Stimulated activated memory B cell treated with anti-CD40 and anti-IgM and Interleukin-4, amounts not matched to agents 10 μg/mL and 1 μg/mL and 100 μg/mL, for 72 hours (primary cell): Measurements from ENCODE around the gene YES1.
A peak's percentile ranks its signal among the peaks of the same experiment; 100 is the strongest.
"Not testable (repeated sequence)": the region's sequence is repeated elsewhere in the genome, so short reads cannot be mapped to it uniquely, and the experiment has no call there.

Source experiments
- ATAC-seq: fragments of 150-1000 bp; cut with Tn5 transposase; 2 replicates; pipeline ENCODE4 v1.10.0; 2021
- H3K27ac Mint-ChIP-seq: one replicate; pipeline ENCODE4 v1.8.0; 2022; ENCODE audit warnings: mild to moderate bottlenecking, mixed read lengths
- H3K27me3 Mint-ChIP-seq: one replicate; pipeline ENCODE4 v1.8.0; 2022; ENCODE audit warnings: mixed read lengths
- H3K36me3 Mint-ChIP-seq: one replicate; pipeline ENCODE4 v1.8.0; 2022; ENCODE audit warnings: mixed read lengths
- H3K4me1 Mint-ChIP-seq: one replicate; pipeline ENCODE4 v1.8.0; 2022; ENCODE audit warnings: mixed read lengths
- H3K4me3 Mint-ChIP-seq: one replicate; pipeline ENCODE4 v1.8.0; 2022; ENCODE audit warnings: mild to moderate bottlenecking, moderate library complexity, mixed read lengths
- H3K9me3 Mint-ChIP-seq: one replicate; pipeline ENCODE4 v1.8.0; 2022; ENCODE audit warnings: mixed read lengths

YES1 gene

GRCh38 chr18:703213-703967 lies 108.7 kb downstream of the YES1 start:
- Mint-ChIP-seq H3K27me3 (no peaks in the 10 kb centered on the region), H3K27ac (no peak overlapping the region), H3K4me1 (no peaks in the 10 kb centered on the region), H3K4me3 (no peak overlapping the region), H3K36me3 (peaks cover 17% of the 10 kb centered on the region), H3K9me3 (no peaks in the 10 kb centered on the region)
- ATAC-seq = no peak

DNA sequence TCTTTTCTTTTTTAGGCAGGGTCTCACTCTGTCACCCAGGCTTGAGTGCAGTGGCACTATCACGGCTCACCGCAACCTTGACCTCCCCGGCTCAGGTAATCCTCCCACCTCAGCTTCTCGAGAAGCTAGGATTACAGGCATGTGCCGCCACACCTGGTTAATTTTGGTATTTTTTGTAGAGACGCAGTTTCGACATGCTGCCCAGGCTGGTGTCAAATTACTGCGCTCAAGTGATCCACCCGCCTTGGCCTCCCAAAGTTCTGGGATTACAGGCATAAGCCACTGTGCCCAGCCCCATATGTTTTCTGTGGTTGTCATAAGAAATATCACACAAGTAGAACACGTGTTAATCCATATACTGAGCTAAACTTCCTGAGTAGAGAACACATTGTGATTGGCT lies 114.2 kb downstream of the YES1 start:
- ATAC-seq = no peak
- no peak overlapping the region for H3K27ac Mint-ChIP-seq

GRCh38 chr18:697012-697411 lies 115.0 kb downstream of the YES1 start:
- no peak for ATAC-seq
- Mint-ChIP-seq H3K4me3 (no peak overlapping the region), H3K27ac (no peak overlapping the region), H3K9me3 (no peaks in the 10 kb centered on the region), H3K4me1 (no peaks in the 10 kb centered on the region), H3K36me3 (no peaks in the 10 kb centered on the region), H3K27me3 (no peaks in the 10 kb centered on the region)

More for the DNA sequence above, 114.2 kb downstream of the YES1 start:
- H3K4me1 Mint-ChIP-seq = no peaks in the 10 kb centered on the region
- H3K27me3 Mint-ChIP-seq = no peaks in the 10 kb centered on the region
- H3K4me3 Mint-ChIP-seq = no peak overlapping the region
- no peaks in the 10 kb centered on the region for H3K9me3 Mint-ChIP-seq
- H3K36me3 Mint-ChIP-seq = no peaks in the 10 kb centered on the region

DNA sequence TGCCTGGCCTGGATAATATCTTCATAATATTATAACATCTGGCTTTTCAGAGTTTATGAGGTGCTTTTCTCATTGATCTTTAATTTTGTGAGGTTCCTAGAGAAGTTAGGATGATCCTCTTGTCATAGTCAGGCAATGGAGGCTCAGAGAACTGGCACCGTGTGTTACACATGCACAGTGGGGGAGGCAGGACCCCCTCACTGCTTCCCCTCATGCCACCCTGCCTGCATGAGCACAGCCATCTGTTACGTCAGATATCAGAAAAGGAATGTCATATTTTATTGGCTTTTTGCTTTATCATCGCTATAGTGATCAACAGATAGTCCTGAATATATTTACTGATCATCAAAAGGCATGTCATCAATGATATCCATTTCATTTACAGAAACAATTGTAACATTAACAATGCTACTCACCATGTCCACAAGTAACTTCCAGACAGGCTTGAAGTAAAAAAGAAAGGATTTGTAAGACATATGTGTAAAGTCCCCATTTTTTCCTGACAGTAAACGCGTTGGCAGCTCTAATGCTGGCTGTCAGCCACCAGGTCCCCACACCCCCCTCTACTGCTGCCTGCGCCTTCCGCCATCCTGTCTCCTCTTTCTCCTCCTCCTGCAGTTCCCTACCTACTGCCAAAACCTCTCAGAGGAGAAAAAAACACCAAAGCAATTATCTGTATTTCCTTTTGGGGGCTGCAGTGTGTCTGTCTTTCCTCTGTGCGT lies 118.4 kb downstream of the YES1 start:
- H3K9me3 Mint-ChIP-seq = no peaks in the 10 kb centered on the region
- no peak overlapping the region for H3K27ac Mint-ChIP-seq
- H3K27me3 Mint-ChIP-seq = no peaks in the 10 kb centered on the region
- no peaks in the 10 kb centered on the region for H3K36me3 Mint-ChIP-seq
- H3K4me3 Mint-ChIP-seq = no peak overlapping the region
- no peak for ATAC-seq
- no peaks in the 10 kb centered on the region for H3K4me1 Mint-ChIP-seq

DNA sequence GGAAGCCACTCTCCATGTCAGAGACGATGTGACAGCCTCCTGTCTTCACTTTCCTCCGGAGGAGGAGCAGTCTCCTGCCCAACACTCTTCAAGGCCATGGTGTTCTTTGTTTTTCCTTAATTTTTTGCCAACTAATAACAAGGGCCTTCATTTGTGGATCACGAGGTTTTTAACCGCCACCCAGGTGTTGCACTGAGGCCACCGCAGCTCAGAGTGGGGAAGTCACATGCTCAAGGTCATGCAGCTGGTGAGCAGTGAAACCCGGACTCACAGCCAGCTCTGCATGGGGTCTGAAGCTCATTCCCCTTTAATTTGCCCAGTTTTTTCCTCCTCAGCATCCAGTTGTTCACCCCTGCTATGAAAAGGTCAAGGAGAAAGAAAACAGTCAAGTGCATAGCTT lies 119.2 kb downstream of the YES1 start:
- H3K27me3 Mint-ChIP-seq = no peaks in the 10 kb centered on the region
- H3K9me3 Mint-ChIP-seq = no peaks in the 10 kb centered on the region
- H3K4me1 Mint-ChIP-seq = no peaks in the 10 kb centered on the region
- no peak for ATAC-seq
- no peak overlapping the region for H3K27ac Mint-ChIP-seq
- H3K36me3 Mint-ChIP-seq = no peaks in the 10 kb centered on the region
- no peak overlapping the region for H3K4me3 Mint-ChIP-seq

DNA sequence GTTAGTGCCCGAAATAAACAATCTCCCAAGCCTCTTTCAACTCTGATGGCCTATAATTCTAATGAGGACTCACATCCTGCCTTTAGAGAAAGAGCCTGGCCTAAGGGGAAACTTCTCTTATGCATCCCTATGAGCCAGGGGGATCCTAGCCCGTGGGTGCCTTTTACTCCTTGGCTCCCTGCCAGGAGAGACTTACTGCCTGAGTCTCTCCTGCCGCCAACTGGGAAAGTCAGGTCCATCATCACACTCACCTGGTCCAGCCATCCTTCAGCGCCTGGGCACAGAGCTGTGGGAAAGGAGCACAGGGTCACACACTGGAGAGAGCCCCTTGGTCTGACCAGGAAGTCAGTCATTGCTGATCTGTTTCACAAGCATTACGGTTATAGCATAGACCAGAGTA lies 123.7 kb downstream of the YES1 start:
- Mint-ChIP-seq H3K4me1 (no peaks in the 10 kb centered on the region), H3K4me3 (no peak overlapping the region), H3K36me3 (no peaks in the 10 kb centered on the region), H3K27ac (no peak overlapping the region), H3K9me3 (no peaks in the 10 kb centered on the region), H3K27me3 (no peaks in the 10 kb centered on the region)
- ATAC-seq = peak; percentile 10

DNA sequence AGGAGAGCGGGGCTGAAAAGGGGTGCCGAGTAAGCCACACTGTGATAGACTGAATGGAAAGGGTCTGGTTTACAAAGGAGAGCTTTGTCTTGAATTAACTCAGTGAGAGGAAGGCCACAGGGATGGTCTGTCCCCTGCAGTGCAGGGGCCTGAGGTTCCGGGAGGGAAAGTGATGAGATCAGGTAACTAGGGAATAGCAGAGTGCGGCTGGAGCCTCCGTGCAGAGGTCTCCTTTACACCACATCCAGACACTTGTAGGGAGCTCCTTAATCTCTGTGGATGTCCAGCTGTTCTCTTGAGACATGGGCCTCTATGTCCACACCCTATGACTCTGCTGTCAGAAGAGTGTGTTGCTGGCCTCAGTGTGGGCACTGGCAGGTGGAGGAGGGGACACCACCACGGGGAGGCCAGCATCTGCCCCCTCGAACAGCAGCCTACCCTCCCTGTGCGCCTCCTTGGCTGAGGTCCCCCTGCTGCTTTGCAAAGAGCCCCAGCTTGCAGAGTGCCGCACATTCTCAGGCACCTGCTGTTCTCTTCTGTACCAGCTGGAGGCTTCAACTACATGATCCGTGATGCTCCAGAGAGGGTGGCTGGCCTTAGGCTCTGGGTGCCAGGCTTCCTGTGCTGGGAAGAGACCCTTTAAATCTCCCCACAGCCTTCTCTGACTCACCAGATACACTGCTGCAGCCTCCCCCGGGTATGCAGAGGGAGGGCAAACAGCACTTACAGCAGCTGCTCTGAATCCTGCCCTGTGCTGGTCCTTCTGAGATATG lies 125.5 kb downstream of the YES1 start:
- no peak for ATAC-seq
- peaks cover 7% of the 10 kb centered on the region for H3K36me3 Mint-ChIP-seq

GRCh38 chr18:685438-685837 lies 126.6 kb downstream of the YES1 start:
- no peak overlapping the region for H3K27ac Mint-ChIP-seq
- no peaks in the 10 kb centered on the region for H3K27me3 Mint-ChIP-seq

More for the DNA sequence above, 125.5 kb downstream of the YES1 start:
- H3K9me3 Mint-ChIP-seq = no peaks in the 10 kb centered on the region
- no peak overlapping the region for H3K4me3 Mint-ChIP-seq
- no peak overlapping the region for H3K27ac Mint-ChIP-seq
- H3K4me1 Mint-ChIP-seq = no peaks in the 10 kb centered on the region
- H3K27me3 Mint-ChIP-seq = no peaks in the 10 kb centered on the region

GRCh38 chr18:683531-683930 lies 128.5 kb downstream of the YES1 start:
- no peak for ATAC-seq
- Mint-ChIP-seq H3K9me3 (no peaks in the 10 kb centered on the region), H3K27ac (no peak overlapping the region), H3K4me1 (no peaks in the 10 kb centered on the region), H3K27me3 (no peaks in the 10 kb centered on the region), H3K36me3 (peaks cover 19% of the 10 kb centered on the region), H3K4me3 (no peak overlapping the region)

More at GRCh38 chr18:685438-685837, 126.6 kb downstream of the YES1 start:
- H3K9me3 Mint-ChIP-seq = no peaks in the 10 kb centered on the region
- no peaks in the 10 kb centered on the region for H3K4me1 Mint-ChIP-seq
- no peak overlapping the region for H3K4me3 Mint-ChIP-seq
- no peak for ATAC-seq
- H3K36me3 Mint-ChIP-seq = peaks cover 14% of the 10 kb centered on the region

DNA sequence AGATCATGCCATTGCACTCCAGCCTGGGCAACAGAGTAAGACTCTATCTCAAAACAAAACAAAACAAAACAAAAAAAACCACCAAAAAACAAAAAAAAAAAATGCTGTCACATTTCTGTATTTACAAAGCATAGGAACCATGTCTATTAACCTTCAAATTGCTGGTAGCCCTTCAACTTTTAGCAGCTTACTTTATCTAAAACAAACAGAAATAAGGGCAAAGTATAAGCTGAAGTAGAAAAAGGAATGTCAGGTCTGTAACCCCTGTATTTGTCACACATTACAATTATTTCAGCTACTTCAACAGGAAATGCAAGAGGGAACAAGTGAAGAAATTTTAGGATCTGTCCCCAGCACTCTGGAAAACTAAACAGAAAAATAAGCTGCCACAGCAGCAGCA lies 129.2 kb downstream of the YES1 start:
- no peaks in the 10 kb centered on the region for H3K4me1 Mint-ChIP-seq
- no peaks in the 10 kb centered on the region for H3K27me3 Mint-ChIP-seq
- H3K9me3 Mint-ChIP-seq = no peaks in the 10 kb centered on the region
- no peak overlapping the region for H3K27ac Mint-ChIP-seq
- H3K4me3 Mint-ChIP-seq = no peak overlapping the region
- no peak for ATAC-seq
- H3K36me3 Mint-ChIP-seq = peaks cover 19% of the 10 kb centered on the region

GRCh38 chr18:682416-682815 lies 129.6 kb downstream of the YES1 start:
- H3K36me3 Mint-ChIP-seq = peaks cover 19% of the 10 kb centered on the region
- not testable (repeated sequence) for H3K27ac Mint-ChIP-seq, H3K4me3 Mint-ChIP-seq, H3K4me1 Mint-ChIP-seq, H3K27me3 Mint-ChIP-seq, H3K9me3 Mint-ChIP-seq, ATAC-seq

DNA sequence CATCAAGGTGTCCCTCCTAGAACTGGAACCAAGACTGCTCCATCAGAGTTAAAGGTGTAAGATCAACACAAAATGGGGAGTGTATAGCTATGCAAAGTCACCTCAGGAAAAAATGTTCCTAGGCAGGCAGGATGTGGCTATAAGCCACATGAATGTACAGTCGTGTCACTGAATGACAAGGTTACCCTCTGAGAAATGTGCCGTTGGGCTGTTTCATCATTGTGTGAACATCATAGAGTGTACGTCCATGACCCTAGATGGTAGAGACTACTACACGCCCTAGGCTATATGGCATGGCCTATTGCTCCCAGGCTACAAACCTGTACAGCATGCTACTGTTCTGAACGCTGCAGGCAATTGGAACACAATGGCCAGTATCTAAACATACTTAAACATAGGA lies 130.1 kb downstream of the YES1 start:
- Mint-ChIP-seq H3K36me3 (peaks cover 19% of the 10 kb centered on the region), H3K27ac (no peak overlapping the region), H3K4me3 (no peak overlapping the region), H3K9me3 (no peaks in the 10 kb centered on the region), H3K27me3 (no peaks in the 10 kb centered on the region), H3K4me1 (no peaks in the 10 kb centered on the region)
- no peak for ATAC-seq

DNA sequence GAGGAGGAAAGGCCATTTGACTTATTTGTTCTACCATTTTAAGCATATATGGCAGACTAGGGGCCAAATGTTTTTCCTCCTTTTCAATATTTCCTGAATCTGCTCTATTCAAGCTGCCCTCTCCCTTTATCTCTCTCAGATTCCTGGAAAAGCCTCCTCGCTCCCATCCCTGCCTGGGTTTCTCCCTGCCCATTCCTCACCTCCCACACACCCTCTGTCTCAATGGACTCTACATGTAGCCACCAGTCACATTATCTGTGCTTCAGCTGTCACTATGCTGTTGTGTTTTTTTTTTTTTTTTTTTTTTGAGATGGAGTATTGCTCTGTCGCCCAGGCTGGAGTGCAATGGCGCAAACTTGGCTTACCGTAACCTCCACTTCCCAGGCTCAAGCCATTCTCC lies 131.7 kb downstream of the YES1 start:
- H3K9me3 Mint-ChIP-seq = no peaks in the 10 kb centered on the region

DNA sequence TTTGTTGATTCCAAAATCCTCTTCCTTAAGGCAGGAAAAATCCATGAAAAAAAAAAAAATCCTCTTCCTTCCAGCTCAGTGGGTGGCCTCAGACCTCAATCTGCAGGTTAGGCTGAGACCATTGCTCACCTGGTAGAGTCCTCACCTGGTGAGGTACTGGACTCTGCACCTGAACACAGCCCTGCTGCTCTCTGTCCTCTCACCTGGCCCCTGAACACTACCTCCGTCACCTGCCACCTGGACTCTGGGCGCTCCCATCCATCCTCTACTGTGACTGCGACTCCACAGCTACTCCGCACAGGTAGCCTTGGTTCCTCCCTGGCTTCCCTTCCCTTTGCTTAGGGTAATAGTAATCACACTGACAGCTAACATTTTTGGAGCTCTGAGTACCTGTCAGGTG lies 132.5 kb downstream of the YES1 start:
- no peaks in the 10 kb centered on the region for H3K9me3 Mint-ChIP-seq
- H3K4me1 Mint-ChIP-seq = no peaks in the 10 kb centered on the region
- no peak overlapping the region for H3K4me3 Mint-ChIP-seq
- ATAC-seq = no peak
- peaks cover 33% of the 10 kb centered on the region for H3K36me3 Mint-ChIP-seq
- H3K27ac Mint-ChIP-seq = no peak overlapping the region
- H3K27me3 Mint-ChIP-seq = no peaks in the 10 kb centered on the region

More for the DNA sequence above, 131.7 kb downstream of the YES1 start:
- H3K4me1 Mint-ChIP-seq = no peaks in the 10 kb centered on the region
- no peaks in the 10 kb centered on the region for H3K27me3 Mint-ChIP-seq
- no peak overlapping the region for H3K4me3 Mint-ChIP-seq
- H3K36me3 Mint-ChIP-seq = peaks cover 33% of the 10 kb centered on the region
- ATAC-seq = no peak
- H3K27ac Mint-ChIP-seq = no peak overlapping the region

DNA sequence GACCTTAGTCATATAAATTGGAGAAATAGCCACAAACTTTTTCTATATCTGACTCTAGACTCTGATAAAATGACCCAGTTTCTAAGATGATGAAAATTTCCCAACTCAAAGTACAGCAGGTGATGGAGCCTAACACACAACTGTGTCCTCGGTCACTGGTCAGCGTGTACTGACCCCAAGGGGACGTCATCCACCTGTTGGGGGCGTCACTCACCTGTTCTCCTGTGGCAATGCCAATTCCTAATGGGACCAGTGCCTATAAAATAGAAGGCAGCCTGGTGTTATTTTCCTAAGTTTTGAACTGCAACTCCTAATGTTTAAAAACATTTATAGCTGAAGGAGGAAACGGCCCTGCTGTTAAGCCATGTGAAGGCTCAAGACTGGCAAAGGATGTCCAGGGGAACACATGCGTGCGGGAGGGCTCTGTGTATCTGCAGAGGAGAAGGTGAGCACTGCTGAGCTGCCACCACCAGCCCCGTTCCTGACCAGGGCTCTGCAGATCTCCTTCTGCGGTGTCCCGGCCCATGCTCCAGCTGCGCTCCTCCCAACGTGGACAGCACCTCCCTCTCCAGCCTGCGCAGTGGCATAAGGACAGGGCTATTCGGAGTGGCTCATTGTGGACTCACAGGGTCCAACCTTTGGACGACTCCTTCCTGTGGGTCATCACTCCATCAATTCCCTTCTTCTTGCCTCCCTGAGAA lies 133.4 kb downstream of the YES1 start:
- Mint-ChIP-seq H3K27ac (no peak overlapping the region), H3K36me3 (peaks cover 33% of the 10 kb centered on the region)

More for the DNA sequence above, 133.4 kb downstream of the YES1 start:
- ATAC-seq = no peak
- no peaks in the 10 kb centered on the region for H3K4me1 Mint-ChIP-seq
- no peaks in the 10 kb centered on the region for H3K27me3 Mint-ChIP-seq
- H3K9me3 Mint-ChIP-seq = no peaks in the 10 kb centered on the region
- no peak overlapping the region for H3K4me3 Mint-ChIP-seq
